Central memory CD8-positive, alpha-beta T cell (primary cell): ENCODE data around the gene AZGP1.
"Not testable (repeated sequence)": the region's sequence is repeated elsewhere in the genome, so short reads cannot be mapped to it uniquely, and the experiment has no call there.

Experiments
- ATAC-seq: fragments of 150-1000 bp; cut with Tn5 transposase; replicated peaks from 2 replicates; pipeline ENCODE4 v1.10.0; 2022; ENCODE audit warnings: mild to moderate bottlenecking, moderate FRiP score, moderate number of reproducible peaks; ENCODE audit not compliant: poor library complexity, severe bottlenecking; ENCODE audit errors: extremely low read depth
- DNase-seq, 2 donors: peaks; one replicate each; pipeline ENCODE4 v3.0.0; 2021; ENCODE audit warnings: low spot score in 2 of 2
- H3K27ac Mint-ChIP-seq: one replicate; pipeline ENCODE4 v1.8.0; 2022; ENCODE audit warnings: low read depth, mild to moderate bottlenecking, moderate library complexity, mixed read lengths
- H3K27me3 Mint-ChIP-seq: one replicate; pipeline ENCODE4 v1.8.0; 2022; ENCODE audit warnings: mixed read lengths
- H3K36me3 Mint-ChIP-seq: one replicate; pipeline ENCODE4 v1.8.0; 2022; ENCODE audit warnings: mild to moderate bottlenecking, moderate library complexity, mixed read lengths; ENCODE audit not compliant: insufficient read depth
- H3K4me1 Mint-ChIP-seq: one replicate; pipeline ENCODE4 v1.8.0; 2022; ENCODE audit warnings: mixed read lengths
- H3K4me3 Mint-ChIP-seq: one replicate; pipeline ENCODE4 v1.8.0; 2022; ENCODE audit warnings: mild to moderate bottlenecking, moderate library complexity, mixed read lengths
- H3K9me3 Mint-ChIP-seq: one replicate; pipeline ENCODE4 v1.8.0; 2022; ENCODE audit warnings: mixed read lengths

AZGP1 gene

DNA sequence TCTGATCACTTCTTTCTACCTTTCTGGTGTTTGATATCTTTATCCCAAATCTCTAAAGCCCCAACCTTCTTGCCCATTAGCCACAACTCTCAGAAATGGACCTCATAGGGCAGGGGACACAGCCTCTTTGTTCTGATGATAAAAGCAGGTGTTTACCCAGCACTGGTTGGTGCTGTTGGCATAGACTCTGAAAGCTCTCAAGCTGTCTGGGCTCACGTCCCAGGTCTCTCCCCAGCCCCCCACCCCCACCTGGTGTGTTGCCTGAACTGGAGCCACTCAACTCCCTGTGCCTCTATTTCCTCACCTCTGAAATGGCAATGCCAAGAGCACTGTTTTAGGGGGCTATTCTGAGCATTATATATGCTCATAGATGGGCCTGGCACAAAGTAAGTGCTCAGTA, 6.0 kb downstream of the AZGP1 start:
- H3K4me3 Mint-ChIP-seq, H3K36me3 Mint-ChIP-seq: not testable (repeated sequence)

DNA sequence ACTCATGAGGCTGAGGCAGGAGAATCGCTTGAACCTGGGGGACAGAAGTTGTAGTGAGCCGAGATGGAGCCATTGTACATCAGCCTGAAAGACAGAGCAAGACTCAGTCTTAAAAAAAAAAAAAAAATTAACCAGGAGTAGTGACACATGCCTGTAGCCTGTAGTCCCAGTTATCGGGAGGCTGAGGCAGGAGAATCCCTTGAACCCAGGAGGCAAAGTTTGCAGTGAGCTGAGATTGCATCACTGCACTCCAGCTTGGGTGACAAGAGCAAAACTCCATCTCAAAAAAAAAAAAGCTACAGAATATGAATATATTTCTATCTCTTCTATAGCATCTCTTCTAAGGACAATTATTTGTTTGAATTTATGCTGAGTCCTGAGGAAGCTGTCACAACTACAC, 6.5 kb downstream of the AZGP1 start:
- H3K4me3 Mint-ChIP-seq = no peak overlapping the region
- H3K27ac Mint-ChIP-seq = no peak overlapping the region
- ATAC-seq = no peak
- no peak for DNase-seq
- H3K4me1 Mint-ChIP-seq = no peaks in the 10 kb centered on the region
- no peaks in the 10 kb centered on the region for H3K9me3 Mint-ChIP-seq
- peaks cover 2% of the 10 kb centered on the region for H3K36me3 Mint-ChIP-seq
- H3K27me3 Mint-ChIP-seq = peaks cover 81% of the 10 kb centered on the region

More for the DNA sequence above, 6.0 kb downstream of the AZGP1 start:
- not testable (repeated sequence) for H3K4me1 Mint-ChIP-seq, ATAC-seq, H3K9me3 Mint-ChIP-seq, DNase-seq, H3K27ac Mint-ChIP-seq
- peaks cover 77% of the 10 kb centered on the region for H3K27me3 Mint-ChIP-seq

DNA sequence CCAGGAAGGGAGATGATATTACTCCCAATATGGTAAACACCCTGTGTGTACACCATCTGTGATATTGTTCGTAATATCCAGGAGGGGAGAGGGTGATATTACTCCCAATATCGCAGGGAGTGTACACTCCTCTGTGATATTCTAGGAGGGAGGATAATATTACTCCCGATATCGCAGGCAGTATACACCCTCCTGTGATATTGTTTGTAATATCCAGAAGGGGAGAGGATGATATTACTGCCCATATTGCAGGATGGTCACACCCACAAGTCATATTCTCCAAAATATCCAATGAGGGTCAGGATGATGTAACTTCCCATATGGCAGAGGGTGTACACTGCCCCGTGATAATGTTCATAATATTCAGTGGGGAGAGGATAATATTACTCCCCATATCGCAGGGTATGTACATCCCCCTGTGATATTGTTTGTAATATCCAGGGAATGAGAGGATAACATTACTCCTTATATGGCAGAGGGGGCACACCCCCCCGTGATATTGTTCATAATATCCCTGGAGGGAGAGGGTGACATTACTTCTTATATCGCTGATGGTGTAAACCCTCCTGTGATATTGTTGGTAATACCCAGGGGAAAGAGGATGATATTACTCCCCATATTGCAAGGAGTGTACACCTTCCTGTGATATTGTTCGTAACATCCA, 17.1 kb downstream of the AZGP1 start:
- DNase-seq (no peak), ATAC-seq (no peak)
- no peaks in the 10 kb centered on the region for H3K4me1 Mint-ChIP-seq
- peaks cover 1% of the 10 kb centered on the region for H3K36me3 Mint-ChIP-seq
- no peak overlapping the region for H3K4me3 Mint-ChIP-seq
- no peaks in the 10 kb centered on the region for H3K9me3 Mint-ChIP-seq
- H3K27me3 Mint-ChIP-seq = peaks cover 96% of the 10 kb centered on the region
- H3K27ac Mint-ChIP-seq = no peak overlapping the region

DNA sequence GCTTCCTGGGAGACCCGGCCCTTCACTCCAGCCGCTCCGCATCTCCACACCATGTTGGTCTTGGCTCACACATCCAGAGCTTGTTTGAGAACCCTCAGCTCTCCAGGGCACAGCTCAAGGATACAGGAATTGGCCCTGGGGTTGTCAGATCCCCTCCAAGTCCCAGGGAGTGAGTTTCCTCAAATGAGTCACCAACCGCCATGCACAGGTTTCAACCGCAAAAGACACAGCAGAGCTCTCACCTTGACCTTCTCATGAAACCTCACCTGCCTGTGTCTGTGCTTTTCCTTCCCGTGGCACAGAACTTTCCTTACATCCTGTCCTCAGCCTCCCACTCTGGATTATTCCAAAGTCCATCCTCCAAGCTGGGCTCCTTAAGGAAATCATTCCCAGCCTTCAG, 20.6 kb downstream of the AZGP1 start:
- H3K27me3 Mint-ChIP-seq = peaks cover 62% of the 10 kb centered on the region
- ATAC-seq = no peak
- no peak overlapping the region for H3K4me3 Mint-ChIP-seq
- no peaks in the 10 kb centered on the region for H3K36me3 Mint-ChIP-seq
- no peaks in the 10 kb centered on the region for H3K4me1 Mint-ChIP-seq
- H3K27ac Mint-ChIP-seq = no peak overlapping the region
- no peaks in the 10 kb centered on the region for H3K9me3 Mint-ChIP-seq
- DNase-seq = no peak

DNA sequence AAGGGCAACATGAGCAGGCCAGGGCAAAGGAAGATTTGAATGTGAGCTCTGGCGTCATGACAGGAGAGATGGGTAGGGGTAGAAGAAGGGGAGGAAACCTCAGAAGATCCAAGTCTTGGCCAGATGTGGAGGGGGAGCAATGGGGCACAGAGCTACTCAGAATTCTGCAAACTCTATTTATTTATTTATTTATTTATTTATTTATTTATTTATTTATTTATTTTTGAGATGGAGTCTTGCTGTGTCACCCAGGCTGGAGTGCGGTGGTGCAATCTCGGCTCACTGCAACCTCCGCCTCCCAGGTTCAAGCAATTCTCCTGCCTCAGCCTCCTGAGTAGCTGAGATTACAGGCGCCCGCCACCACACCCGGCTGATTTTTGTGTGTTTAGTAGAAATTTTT, 21.2 kb downstream of the AZGP1 start:
- H3K4me3 Mint-ChIP-seq, H3K36me3 Mint-ChIP-seq, H3K4me1 Mint-ChIP-seq, H3K27ac Mint-ChIP-seq, ATAC-seq, DNase-seq, H3K9me3 Mint-ChIP-seq: not testable (repeated sequence)
- peaks cover 62% of the 10 kb centered on the region for H3K27me3 Mint-ChIP-seq

DNA sequence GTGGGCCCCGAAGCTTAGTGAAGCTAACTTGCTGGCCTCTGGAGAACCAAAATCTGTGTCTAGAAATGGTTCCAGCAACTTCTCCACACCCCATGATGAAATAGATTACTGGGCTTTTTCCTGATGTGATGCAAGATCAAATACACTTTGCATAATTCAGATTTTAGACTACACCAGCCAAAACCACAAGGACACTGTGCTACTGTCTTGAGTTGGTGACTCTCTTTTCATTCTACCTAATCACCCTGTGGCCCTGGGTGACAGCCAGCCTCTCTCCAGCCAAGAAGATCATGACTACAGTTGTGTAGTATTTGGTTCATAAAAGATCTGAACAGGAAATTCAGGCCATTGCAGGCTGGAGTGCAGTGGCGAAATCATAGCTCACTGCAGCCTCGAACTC, 22.2 kb downstream of the AZGP1 start:
- DNase-seq (no peak), ATAC-seq (no peak)
- no peaks in the 10 kb centered on the region for H3K4me1 Mint-ChIP-seq
- no peak overlapping the region for H3K27ac Mint-ChIP-seq
- H3K4me3 Mint-ChIP-seq = no peak overlapping the region
- peaks cover 62% of the 10 kb centered on the region for H3K27me3 Mint-ChIP-seq
- H3K36me3 Mint-ChIP-seq = no peaks in the 10 kb centered on the region
- H3K9me3 Mint-ChIP-seq = no peaks in the 10 kb centered on the region

DNA sequence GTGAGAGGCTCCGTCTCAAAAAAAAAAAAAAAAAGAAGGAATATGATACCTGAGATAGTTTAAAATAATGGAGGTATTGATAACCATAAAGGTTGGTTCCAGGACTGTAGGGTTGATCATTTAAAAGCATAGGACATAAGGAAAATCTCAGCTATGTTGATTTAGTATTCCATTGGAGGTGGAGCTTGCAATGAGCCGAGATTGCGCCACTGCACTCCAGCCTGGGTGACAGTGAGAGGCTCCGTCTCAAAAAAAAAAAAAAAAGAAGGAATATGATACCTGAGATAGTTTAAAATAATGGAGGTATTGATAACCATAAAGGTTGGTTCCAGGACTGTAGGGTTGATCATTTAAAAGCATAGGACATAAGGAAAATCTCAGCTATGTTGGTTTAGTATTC, 23.2 kb downstream of the AZGP1 start:
- not testable (repeated sequence) for H3K4me3 Mint-ChIP-seq, H3K9me3 Mint-ChIP-seq, H3K4me1 Mint-ChIP-seq, ATAC-seq, DNase-seq, H3K27ac Mint-ChIP-seq, H3K36me3 Mint-ChIP-seq
- H3K27me3 Mint-ChIP-seq = peaks cover 62% of the 10 kb centered on the region

DNA sequence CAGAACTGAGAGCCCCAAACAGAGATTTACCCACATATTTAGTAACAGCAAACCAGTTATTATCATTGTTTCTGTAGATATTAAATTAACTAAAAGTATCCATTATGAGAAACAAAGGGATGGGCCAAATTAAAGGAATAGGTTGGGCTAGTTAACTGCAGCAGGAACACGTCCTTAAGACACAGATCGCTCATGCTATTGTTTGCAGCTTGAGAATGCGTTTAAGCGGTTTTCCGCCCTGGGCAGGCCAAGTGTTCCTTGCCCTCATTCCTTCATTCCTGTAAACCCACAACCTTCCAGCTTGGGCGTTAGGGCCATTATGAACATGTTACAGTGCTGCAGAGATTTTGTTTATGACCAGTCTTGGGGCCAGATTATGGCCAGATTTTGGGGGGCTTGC, 25.0 kb downstream of the AZGP1 start:
- not testable (repeated sequence) for H3K9me3 Mint-ChIP-seq, H3K27ac Mint-ChIP-seq, H3K4me3 Mint-ChIP-seq, H3K36me3 Mint-ChIP-seq, DNase-seq, H3K4me1 Mint-ChIP-seq, ATAC-seq
- peaks cover 60% of the 10 kb centered on the region for H3K27me3 Mint-ChIP-seq

DNA sequence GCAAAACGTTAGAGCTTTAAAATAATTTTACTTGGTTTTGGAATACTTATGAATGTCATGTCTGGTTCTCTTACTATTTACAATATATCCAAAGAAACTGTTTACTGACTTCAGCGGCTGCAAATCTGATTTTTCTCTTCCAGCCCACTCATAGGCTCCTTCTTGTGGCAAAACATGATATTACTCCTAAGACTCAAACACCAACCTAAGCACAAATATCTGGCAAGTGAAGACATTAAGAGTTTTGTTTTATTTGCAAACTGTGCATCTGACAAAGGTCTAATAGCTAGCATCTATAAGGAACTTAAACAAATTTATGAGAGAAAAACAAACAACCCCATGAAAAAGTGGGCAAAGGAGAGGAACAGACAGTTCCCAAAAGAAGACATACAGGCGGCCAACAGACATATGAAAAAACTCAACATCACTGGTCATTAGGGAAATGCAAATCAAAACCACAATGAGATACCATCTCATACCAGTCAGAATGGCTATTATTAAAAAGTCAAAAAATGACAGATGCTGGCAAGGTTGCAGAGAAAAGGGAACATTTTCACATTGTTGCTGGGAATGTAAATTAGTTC, 26.1 kb downstream of the AZGP1 start:
- no peak for DNase-seq
- no peaks in the 10 kb centered on the region for H3K4me1 Mint-ChIP-seq
- no peaks in the 10 kb centered on the region for H3K9me3 Mint-ChIP-seq
- H3K27ac Mint-ChIP-seq = no peak overlapping the region
- ATAC-seq = no peak
- no peak overlapping the region for H3K4me3 Mint-ChIP-seq
- H3K36me3 Mint-ChIP-seq = no peaks in the 10 kb centered on the region
- H3K27me3 Mint-ChIP-seq = peaks cover 49% of the 10 kb centered on the region

DNA sequence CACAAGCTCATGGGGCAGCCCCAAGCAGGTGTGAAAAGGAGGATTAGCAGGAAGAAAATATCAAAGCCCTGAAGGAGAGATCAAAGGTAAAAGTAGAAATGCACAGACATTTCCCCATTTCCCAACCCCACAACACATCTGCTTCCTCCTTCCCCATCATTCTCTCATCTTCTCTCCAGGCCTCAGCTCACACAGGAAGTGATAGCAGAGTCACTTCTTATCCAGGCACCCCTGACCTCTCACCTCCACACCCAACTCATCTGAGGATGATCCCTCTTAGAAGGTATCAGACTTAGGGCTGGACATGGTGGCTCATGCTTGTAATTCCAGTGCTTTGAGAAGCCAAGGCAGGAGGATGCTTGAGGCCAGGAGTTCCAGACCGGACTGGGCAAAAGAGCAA, 28.2 kb downstream of the AZGP1 start:
- DNase-seq = no peak
- H3K36me3 Mint-ChIP-seq = no peaks in the 10 kb centered on the region
- no peak overlapping the region for H3K4me3 Mint-ChIP-seq
- H3K27ac Mint-ChIP-seq = no peak overlapping the region
- H3K9me3 Mint-ChIP-seq = no peaks in the 10 kb centered on the region
- H3K4me1 Mint-ChIP-seq = peaks cover 6% of the 10 kb centered on the region
- no peak for ATAC-seq
- peaks cover 57% of the 10 kb centered on the region for H3K27me3 Mint-ChIP-seq

DNA sequence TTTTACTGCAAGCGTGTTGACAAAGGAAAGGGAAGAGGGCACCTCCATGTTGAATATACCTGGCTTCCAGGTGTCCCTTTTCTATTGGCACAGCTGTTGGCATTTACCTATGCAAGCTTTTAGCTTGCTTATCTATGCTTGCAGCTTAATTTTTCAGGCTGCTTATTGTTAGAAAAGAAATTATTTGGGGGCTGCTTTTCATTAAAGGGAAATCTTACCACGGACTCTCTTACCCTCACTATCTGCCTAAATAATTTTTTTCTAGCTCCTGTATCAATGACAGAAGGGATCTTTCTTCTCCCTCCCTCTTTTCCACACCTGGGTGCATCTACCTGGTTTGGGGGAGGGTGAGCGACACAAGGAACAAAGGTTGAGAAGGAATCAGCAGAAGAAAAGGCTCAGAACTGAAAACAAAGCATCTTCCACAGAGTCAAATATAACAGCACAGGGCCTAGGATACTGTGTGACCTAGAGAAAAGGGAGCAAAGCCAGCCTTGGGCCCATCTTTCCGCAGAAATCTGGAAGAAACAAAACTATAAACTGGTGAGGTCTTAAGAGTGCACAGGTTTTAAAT, 31.2 kb downstream of the AZGP1 start:
- no peaks in the 10 kb centered on the region for H3K9me3 Mint-ChIP-seq

DNA sequence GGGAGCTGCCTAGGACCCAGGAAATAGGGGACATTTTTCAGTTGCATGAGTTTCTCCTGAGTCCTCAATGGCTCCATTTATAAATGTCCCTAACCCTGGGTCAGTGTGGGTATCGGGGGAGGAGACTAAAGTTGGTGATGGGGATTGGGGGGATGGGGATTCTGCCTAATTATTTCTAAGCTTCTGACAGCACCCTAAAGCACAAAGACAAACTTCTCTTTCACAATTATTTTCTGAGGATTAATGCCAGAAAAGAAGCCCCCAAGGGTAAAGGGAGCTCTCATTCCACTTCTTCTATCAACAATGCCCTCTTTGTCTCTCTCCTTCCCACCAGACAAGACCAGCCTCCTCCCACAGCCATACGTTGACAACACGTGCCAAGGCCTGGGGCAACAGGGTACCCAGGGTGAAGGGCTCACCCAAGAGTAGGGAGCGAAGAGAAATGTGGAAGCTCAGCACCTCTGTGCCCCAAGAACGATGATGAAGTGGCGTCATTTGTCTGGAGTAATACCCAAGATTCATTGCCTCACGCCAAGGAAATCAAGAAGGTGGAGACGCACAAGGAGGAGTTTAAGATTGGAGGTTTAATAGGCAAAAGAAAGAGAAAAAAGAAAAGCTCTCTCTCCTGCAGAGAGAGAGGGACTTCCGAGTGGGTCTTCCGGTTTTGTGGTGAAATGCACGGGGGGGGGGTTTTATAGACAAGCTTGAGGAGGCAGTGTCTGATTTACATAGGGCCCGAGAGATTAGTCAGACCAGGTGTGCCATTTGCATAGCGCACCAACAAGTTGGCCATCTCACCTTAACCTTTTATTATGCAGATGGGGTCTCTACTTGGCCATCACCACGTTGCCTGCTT, 32.0 kb downstream of the AZGP1 start:
- Mint-ChIP-seq H3K27ac (no peak overlapping the region), H3K4me3 (no peak overlapping the region)

More for the DNA sequence above, 31.2 kb downstream of the AZGP1 start:
- Mint-ChIP-seq H3K4me3 (no peak overlapping the region), H3K27ac (no peak overlapping the region), H3K4me1 (peaks cover 6% of the 10 kb centered on the region), H3K27me3 (peaks cover 78% of the 10 kb centered on the region), H3K36me3 (peaks cover 3% of the 10 kb centered on the region)
- DNase-seq (no peak), ATAC-seq (no peak)

More for the DNA sequence above, 32.0 kb downstream of the AZGP1 start:
- peaks cover 6% of the 10 kb centered on the region for H3K4me1 Mint-ChIP-seq
- H3K9me3 Mint-ChIP-seq = peaks cover 6% of the 10 kb centered on the region
- no peak for ATAC-seq
- H3K36me3 Mint-ChIP-seq = peaks cover 3% of the 10 kb centered on the region
- H3K27me3 Mint-ChIP-seq = peaks cover 78% of the 10 kb centered on the region
- no peak for DNase-seq
